Upper lobe of left lung (tissue), 6 donors: ENCODE results near the gene SLC18A3. TPM values are rescaled to one million over a fixed set of nuclear protein-coding genes. Genes with fewer than 3 reads are reported as not detected.

ENCODE experiments used
- ATAC-seq, 2 donors: fragments of 200-7000 bp; cut with Tn5 transposase; one replicate each; pipeline ENCODE4 v1.9.1; 2022; ENCODE audit warnings: mild to moderate bottlenecking in 2 of 2, moderate library complexity in 2 of 2; ENCODE audit not compliant: low FRiP score in 2 of 2
- DNase-seq, 2 donors: peaks; one replicate each; pipeline ENCODE4 v3.0.0-alpha.2; 2019 to 2020
- H3K27ac ChIP-seq, 4 donors: fragments of 200-600 bp; sonication (generic); one replicate each; pipeline ENCODE4 v1.5.1; 2016 to 2019
- H3K27me3 ChIP-seq, 4 donors: fragments of 200-600 bp; sonication (generic); one replicate each; pipeline ENCODE4 v1.5.1; 2017 to 2019
- H3K36me3 ChIP-seq, 4 donors: fragments of 200-600 bp; sonication (generic); one replicate each; pipeline ENCODE4 v1.5.1; 2016 to 2019
- H3K4me1 ChIP-seq, 4 donors: fragments of 200-600 bp; sonication (generic); one replicate each; pipeline ENCODE4 v1.5.1; 2018 to 2019
- H3K4me3 ChIP-seq, 4 donors: fragments of 200-600 bp; sonication (generic); one replicate each; pipeline ENCODE4 v1.5.1; 2017 to 2019; ENCODE audit warnings: mild to moderate bottlenecking in 2 of 4, moderate library complexity in 1 of 4
- H3K9me3 ChIP-seq, 4 donors: fragments of 200-600 bp; sonication (generic); one replicate each; pipeline ENCODE4 v1.5.1; 2018 to 2019
- EP300 ChIP-seq, 4 donors: sonication (generic); formaldehyde crosslinking; IDR thresholded peaks; one replicate each; pipeline ENCODE4 v1.5.1; 2017; ENCODE audit warnings: antibody characterized with exemption in 4 of 4, control low read depth in 2 of 4
- POLR2A ChIP-seq, 4 donors: fragments of 450-650 bp; IDR thresholded peaks; one replicate each; pipeline ENCODE4 v1.5.1; 2016 to 2017; ENCODE audit warnings: antibody characterized with exemption in 4 of 4, mild to moderate bottlenecking in 2 of 4
- POLR2AphosphoS5 ChIP-seq, 2 donors: sonication (generic); formaldehyde crosslinking; IDR thresholded peaks; one replicate each; pipeline ENCODE4 v1.5.1; 2017; ENCODE audit warnings: antibody characterized with exemption in 2 of 2
- WGBS, 2 donors: methylation state at CpG; one replicate each; pipeline ENCODE4 v1.1.5; 2017 to 2018; 5-methylcytosine and 5-hydroxymethylcytosine counted together
- total RNA-seq, 6 donors: library from RNA; depleted of rRNA in 4 of 6; stranded (reverse); fragments of >200 nt in 4 of 6; gene quantifications; one replicate each; pipeline versions ENCODE4 v1.1.0 to v1.2.1, GENCODE V29; 2016 to 2021
- TF ChIP-seq, protein P1 (sequence below), 6 experiments: fragments of 450-650 bp in 4 of 6; fragments of 200-600 bp in 2 of 6; sonication (generic) in 2 of 6; IDR thresholded peaks; one replicate each; pipeline ENCODE4 v1.5.1; 2016 to 2019; ENCODE audit warnings: antibody characterized with exemption in 6 of 6
- donor health status: DM: no; HTN: no; CAD: no; lungs with moderate emphysema.
- donor health status: DM: no; HTN: yes; CAD: no; lungs with severe emphysema.

The SLC18A3 gene
- total RNA-seq, 6 donors from 2014 or later: not detected

- H3K4me3 ChIP-seq: no peak overlapping the region
- ATAC-seq (no peak), DNase-seq (no peak)
- 60 to 73% methylated on average over 8 of the region's 8 CpGs for WGBS, 2 donors
- no peaks in the 10 kb centered on the region for H3K4me1 ChIP-seq
- no peak overlapping the region for H3K27ac ChIP-seq
- no peaks in the 10 kb centered on the region for H3K27me3 ChIP-seq
- no peaks in the 10 kb centered on the region for H3K9me3 ChIP-seq
- TF ChIP-seq POLR2A (IDR thresholded peaks at IDR 0.05) (no peak), POLR2AphosphoS5 (IDR thresholded peaks at IDR 0.05) (no peak), EP300 (IDR thresholded peaks at IDR 0.05) (no peak)
- TF ChIP-seq, protein P1, sequence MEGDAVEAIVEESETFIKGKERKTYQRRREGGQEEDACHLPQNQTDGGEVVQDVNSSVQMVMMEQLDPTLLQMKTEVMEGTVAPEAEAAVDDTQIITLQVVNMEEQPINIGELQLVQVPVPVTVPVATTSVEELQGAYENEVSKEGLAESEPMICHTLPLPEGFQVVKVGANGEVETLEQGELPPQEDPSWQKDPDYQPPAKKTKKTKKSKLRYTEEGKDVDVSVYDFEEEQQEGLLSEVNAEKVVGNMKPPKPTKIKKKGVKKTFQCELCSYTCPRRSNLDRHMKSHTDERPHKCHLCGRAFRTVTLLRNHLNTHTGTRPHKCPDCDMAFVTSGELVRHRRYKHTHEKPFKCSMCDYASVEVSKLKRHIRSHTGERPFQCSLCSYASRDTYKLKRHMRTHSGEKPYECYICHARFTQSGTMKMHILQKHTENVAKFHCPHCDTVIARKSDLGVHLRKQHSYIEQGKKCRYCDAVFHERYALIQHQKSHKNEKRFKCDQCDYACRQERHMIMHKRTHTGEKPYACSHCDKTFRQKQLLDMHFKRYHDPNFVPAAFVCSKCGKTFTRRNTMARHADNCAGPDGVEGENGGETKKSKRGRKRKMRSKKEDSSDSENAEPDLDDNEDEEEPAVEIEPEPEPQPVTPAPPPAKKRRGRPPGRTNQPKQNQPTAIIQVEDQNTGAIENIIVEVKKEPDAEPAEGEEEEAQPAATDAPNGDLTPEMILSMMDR (IDR thresholded peaks at IDR 0.05): no peak
- no peaks in the 10 kb centered on the region for H3K36me3 ChIP-seq
These were observed 40.0 kb downstream of the SLC18A3 start for GRCh38 chr10:49649936-49650723.

DNA sequence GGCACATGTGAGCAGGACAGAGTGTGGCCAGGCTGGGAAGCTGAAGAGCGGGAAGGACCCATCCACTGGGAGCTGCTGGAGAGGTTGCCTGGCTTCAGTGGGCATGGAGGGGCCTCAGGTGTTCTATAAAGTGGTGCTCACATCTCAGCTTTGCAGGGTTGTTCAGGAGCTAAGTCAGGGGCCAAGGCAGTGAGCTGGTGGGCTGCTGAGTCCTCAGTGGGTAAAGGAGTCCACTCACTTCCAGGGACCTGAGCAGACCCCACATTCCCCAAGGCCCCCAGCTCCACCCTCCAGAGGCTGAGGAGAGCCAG lies 40.6 kb downstream of the SLC18A3 start:
- H3K9me3 ChIP-seq: no peaks in the 10 kb centered on the region
- 80 to 100% methylated on average over 1 of the region's 1 CpG for WGBS, 2 donors
- H3K27ac ChIP-seq: no peak overlapping the region
- no peak for ATAC-seq
- no peaks in the 10 kb centered on the region for H3K27me3 ChIP-seq
- no peaks in the 10 kb centered on the region for H3K36me3 ChIP-seq
- no peak overlapping the region for H3K4me3 ChIP-seq
- no peaks in the 10 kb centered on the region for H3K4me1 ChIP-seq
- DNase-seq: no peak
- no peak for TF ChIP-seq EP300 (IDR thresholded peaks at IDR 0.05)
- TF ChIP-seq POLR2AphosphoS5 (IDR thresholded peaks at IDR 0.05): no peak
- no peak for TF ChIP-seq POLR2A (IDR thresholded peaks at IDR 0.05)
- TF ChIP-seq, protein P1 (IDR thresholded peaks at IDR 0.05): no peak

GRCh38 chr10:49651039-49651835 lies 41.1 kb downstream of the SLC18A3 start:
- Histone ChIP-seq H3K4me1 (no peaks in the 10 kb centered on the region), H3K4me3 (no peak overlapping the region), H3K27me3 (no peaks in the 10 kb centered on the region), H3K9me3 (no peaks in the 10 kb centered on the region), H3K27ac (no peak overlapping the region), H3K36me3 (no peaks in the 10 kb centered on the region)
- ATAC-seq: no peak
- TF ChIP-seq EP300 (IDR thresholded peaks at IDR 0.05): no peak
- TF ChIP-seq, protein P1 (IDR thresholded peaks at IDR 0.05): no peak
- TF ChIP-seq POLR2A (IDR thresholded peaks at IDR 0.05): no peak
- TF ChIP-seq POLR2AphosphoS5 (IDR thresholded peaks at IDR 0.05): no peak
- DNase-seq: no peak
- 80 to 92% methylated on average over 10 to 15 of the region's 15 CpGs for WGBS, 2 donors

DNA sequence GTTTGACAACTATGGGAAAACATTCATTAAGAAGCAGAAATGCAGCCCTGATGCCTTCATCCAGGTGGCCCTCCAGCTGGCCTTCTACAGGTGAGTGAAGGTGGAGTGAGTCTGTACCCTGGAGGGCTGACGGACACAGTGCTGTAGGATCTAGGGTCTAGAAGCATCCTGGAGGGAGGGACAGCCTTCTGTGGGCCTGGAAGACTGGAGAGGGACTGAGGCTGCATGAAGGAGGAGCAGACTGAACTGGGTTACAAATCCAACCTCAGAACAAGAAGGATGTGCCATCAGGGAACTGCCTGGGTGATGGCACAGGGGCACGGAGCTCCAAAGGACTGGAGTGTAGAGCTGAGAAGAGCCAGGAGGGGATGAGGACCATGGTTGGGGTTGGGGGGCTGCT lies 41.8 kb downstream of the SLC18A3 start:
- ATAC-seq (no peak), DNase-seq (no peak)
- no peaks in the 10 kb centered on the region for H3K4me1 ChIP-seq
- no peaks in the 10 kb centered on the region for H3K9me3 ChIP-seq
- no peaks in the 10 kb centered on the region for H3K36me3 ChIP-seq
- H3K27ac ChIP-seq: no peak overlapping the region
- TF ChIP-seq, protein P1 (IDR thresholded peaks at IDR 0.05): no peak
- TF ChIP-seq POLR2A (IDR thresholded peaks at IDR 0.05) (no peak), EP300 (IDR thresholded peaks at IDR 0.05) (no peak), POLR2AphosphoS5 (IDR thresholded peaks at IDR 0.05) (no peak)
- H3K4me3 ChIP-seq: no peak overlapping the region
- no peaks in the 10 kb centered on the region for H3K27me3 ChIP-seq
- WGBS, 2 donors: 49 to 67% methylated on average over 1 to 2 of the region's 2 CpGs
